NCI-H1048 (cell line): ENCODE measurements around the gene LSS.

Experiments used
- DNase-seq: peaks from one replicate; lab custom pipeline; 2025; lab: John Stamatoyannopoulos, UW

Gene LSS

DNA sequence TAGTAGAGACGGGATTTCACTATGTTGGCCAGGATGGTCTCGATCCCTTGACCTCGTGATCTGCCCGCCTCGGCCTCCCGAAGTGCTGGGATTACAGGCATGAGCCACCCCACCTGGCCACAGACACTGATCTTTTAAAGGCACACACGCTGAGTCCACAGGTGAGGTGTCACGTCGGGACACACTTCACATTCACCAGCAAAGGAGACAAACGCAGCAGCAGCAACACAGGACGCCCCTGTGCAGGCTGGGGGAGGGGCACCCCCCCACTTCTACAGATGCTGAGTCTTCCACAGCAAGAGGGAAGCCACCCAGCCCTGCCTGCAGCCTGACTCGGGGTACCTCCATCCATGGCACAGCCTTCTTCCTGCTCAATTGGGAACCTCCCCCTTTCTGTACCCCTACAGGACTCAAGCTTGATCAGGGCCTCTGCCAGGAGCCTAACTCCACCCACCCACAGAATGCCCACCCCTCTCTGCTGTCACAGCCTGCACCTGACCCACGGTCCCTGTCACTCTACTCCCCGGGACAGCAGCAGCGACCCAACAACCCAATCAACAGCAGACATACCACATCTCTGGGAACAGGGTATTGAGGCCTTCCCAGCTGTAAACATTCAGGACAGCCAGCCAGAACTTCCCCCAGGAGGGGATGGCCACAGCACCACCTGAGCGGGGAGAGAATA is 9.5 kb downstream of the LSS start:
- no peak for DNase-seq

DNA sequence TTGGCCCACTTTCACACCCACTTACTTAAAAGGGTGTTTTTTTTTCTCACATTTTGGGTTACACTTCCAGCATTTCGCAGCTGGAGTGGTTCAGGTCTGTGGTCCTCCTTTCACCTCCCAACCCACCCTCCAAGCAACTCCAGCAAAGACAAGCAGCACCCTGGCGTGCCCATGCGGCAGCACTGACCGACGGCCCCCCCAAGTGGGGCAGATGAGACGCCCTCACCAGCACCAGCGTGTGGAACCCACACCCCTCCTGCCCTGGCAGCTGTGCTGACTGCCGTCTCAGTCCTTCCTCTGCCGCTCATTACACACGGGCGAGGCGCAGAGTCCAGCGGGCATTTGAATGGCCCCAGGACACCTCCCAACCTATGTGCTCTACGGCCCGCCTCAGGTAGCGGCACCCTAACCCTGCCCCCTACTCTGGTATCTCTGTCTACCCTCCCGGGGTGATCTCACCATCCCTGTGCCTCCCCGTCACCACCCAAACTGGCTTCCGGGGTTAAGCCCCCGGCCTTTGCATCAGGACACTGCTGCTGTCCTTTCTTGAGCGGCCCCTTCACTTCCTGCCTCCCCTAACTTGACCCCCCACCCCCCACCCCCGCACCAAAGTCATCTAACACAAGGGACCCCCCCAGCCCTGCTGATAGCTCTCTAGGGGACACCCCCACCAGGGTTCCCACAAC is 10.9 kb downstream of the LSS start:
- DNase-seq: no peak

DNA sequence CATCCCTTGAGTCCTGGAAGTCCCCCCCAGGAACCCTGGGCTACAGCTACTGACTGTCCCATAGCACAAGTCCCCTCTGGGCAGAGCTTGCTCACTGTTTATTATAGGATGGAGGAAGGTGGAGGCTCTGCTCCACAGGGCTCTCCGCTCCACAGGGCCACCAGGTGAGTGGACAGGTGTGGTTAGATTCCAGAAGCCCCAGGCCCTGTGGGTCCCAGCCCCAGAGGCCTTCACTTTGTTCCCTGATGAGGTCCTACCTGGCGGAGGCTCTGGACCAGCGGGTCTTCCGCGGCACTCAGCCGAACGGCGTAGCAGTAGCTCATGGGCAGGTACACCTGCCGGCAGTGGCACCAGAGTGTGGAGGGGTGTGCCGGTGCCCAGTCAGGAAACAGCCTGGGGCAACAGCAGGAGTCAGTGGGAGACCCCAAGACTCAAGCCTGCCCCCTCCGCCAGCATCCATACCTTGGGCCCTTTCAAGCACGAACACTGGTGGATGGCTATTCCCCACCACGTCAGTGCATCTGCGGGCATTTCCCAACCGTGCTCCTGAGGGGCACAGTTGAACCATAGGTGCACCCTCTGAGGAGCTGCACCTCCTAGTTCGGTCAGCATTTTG is 12.3 kb downstream of the LSS start:
- DNase-seq: no peak

DNA sequence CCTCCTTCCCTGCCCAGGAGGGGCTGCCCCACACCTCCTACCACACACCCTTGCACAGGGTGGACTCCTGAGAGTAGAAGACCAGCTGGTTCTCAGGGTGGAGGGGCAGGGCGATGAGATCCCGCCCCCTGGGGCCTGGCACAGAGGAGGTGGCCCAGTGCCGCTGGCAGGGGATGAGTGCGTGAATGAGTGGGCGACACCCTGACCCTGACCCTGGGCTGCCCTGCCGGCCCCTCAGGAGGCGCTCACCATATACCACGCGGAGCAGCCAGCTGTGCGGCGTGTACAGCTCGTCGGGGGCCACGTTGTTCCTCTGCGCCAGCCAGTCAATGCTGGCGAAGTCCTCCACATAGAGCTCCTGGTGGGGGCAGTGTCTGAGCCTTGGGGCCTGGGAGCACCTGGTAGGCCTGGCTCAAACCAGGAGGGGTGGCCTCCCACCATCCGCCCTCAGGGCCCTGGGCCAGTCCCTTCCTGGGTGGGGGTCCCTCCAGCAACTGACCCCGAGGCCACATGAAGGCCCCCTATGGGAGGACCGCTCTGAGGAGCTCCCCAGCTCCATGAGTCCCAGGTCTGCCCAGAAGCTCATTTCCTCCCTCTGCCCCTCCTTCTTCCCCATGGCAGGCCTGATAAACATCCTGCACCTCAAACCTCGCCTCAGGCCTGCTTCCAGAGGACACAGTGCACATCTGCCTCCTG is 13.0 kb downstream of the LSS start:
- DNase-seq: no peak

DNA sequence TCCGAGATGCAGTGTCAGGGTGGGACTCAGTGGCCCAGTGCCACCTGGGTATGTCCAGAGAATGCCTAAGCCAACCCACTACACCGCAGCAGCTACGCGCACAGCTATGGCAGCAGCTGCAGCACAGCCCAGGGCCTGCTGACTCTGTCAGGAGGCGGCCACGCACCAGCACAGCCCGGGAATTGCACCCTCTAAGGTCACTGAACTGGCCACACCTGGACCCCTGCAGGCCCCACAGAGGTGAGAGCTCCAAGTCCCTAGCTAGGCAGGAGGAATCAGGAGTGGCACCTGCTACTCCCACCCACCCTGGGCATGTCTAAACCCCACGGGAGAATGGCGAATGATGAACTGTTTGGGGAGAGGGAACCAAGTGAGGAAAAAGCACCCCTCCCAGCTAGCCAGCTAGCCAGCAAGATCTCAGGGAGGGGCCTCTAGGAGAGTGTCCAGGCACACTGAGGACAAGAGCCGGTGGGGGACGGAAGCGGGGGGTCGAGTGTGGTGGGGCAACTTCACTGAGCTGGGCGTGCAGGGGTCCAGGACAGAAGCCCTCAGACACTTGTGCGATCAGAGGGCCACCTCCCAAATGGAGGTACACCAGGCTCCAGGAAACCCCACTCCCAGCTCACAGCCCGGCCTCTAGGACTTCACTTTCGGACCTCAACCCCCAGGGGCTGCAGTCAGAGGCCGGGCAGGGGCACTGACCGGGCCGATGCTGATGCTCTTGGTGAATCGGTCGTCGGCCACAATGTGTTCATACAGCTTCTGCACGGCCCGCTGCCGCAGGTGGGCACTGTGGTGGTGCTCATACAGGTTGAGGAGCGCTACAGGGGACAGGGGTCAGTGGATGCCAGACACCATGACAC is 13.9 kb downstream of the LSS start:
- no peak for DNase-seq

DNA sequence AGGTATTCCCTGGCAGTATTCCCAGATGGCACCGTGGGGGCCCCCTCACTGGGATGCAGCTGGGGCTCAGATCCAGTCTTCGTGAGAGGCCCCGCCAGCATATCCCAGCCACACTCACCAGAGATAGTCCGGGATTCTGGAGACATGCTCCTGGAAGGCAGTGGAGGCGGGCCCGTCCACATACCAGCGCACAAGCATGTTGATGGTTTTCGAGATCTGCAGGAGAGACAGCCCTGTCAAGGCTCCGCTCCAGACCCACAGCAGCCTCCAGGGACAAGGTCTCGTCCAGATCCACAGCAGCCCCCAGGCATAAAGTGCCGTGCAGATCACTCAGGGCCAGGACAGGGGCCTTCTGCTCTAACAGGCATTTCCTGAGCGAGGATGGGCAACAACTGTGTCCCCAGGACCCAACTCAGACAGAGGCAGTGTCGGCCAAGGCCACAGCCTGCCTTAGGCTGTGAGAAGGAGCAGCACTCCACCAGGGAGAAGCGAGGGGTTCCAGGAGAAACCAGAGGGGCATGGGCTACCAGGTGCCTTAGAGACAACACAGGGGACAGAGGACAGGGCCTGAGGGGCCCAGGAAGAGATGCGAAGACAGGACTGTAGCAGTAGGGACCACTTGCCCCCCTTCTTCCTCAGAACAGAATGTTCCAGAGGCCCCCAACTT is 14.8 kb downstream of the LSS start:
- DNase-seq: no peak

- no peak for DNase-seq
Measured at GRCh38 chr21:46212721-46213484, 15.7 kb downstream of the LSS start.

- DNase-seq: no peak
Measured at GRCh38 chr21:46211786-46212720, 16.5 kb downstream of the LSS start.

GRCh38 chr21:46211376-46211775 is 17.2 kb downstream of the LSS start:
- no peak for DNase-seq

GRCh38 chr21:46210378-46211136 is 18.0 kb downstream of the LSS start:
- DNase-seq: no peak

GRCh38 chr21:46208761-46209721 is 19.5 kb downstream of the LSS start:
- DNase-seq: no peak

DNA sequence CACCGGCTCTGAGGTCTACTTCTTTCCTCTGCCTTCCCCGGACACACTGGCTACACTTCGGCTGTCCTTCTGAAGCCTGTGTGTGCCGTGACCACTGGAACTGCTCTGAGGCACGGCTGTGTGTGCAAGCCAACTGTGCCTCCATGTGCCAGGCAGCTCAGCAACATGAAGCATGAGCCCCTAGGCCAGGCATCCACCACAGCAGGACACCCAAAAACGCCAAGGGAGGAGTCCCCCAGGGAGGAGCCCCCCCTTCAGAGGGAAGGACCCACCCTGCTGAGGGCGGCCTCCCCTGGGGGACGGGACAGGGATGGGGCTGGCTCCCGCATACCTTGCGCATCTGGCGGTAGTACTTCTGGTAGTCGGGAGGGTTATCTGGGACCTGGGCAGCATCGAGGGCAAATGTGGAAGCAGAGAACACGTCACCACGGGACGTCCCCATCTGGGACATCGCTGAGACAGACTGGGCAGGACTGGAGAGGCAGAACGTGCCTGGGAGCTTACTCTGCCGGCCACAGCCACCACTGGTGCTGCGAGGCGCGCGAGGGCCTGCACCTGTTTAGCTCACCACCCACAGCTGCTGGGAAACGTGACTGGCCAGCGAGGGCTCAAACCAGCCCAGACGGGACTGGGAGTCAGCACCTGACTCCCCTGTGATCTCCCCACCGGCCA is 20.5 kb downstream of the LSS start:
- DNase-seq: no peak

- DNase-seq: no peak
Measured at GRCh38 chr21:46207006-46207919, 21.3 kb downstream of the LSS start.

GRCh38 chr21:46206163-46207005 is 22.2 kb downstream of the LSS start:
- no peak for DNase-seq

GRCh38 chr21:46205766-46206162 is 22.8 kb downstream of the LSS start:
- no peak for DNase-seq
